Esophagus (tissue), 2 donors: Measurements from ENCODE around the gene ARHGEF38. TPM values are rescaled to one million over a fixed set of nuclear protein-coding genes. Genes with fewer than 3 reads are reported as not detected.

ENCODE experiments used
- H3K27ac ChIP-seq, 2 donors: one replicate each; pipeline ENCODE4 v1.5.1; 2013; ENCODE audit warnings: low read depth in 2 of 2, mild to moderate bottlenecking in 2 of 2, inconsistent platforms in 1 of 2, low read length in 1 of 2, moderate library complexity in 1 of 2
- H3K27me3 ChIP-seq, 2 donors: one replicate each; pipeline ENCODE4 v1.6.1; 2013; ENCODE audit warnings: low read length in 2 of 2, control low read depth in 1 of 2, mild to moderate bottlenecking in 1 of 2; ENCODE audit not compliant: insufficient read depth in 2 of 2, control insufficient read depth in 1 of 2
- H3K36me3 ChIP-seq, 2 donors: one replicate each; pipeline ENCODE4 v1.6.1; 2013; ENCODE audit warnings: low read length in 1 of 2; ENCODE audit not compliant: control insufficient read depth in 2 of 2, insufficient read depth in 2 of 2
- H3K4me1 ChIP-seq, 2 donors: one replicate each; pipeline ENCODE4 v1.6.1; 2013; ENCODE audit warnings: low read length in 1 of 2; ENCODE audit not compliant: control insufficient read depth in 2 of 2, insufficient read depth in 2 of 2
- H3K4me3 ChIP-seq, 2 donors: one replicate each; pipeline ENCODE4 v1.5.1; 2013; ENCODE audit warnings: low read length in 2 of 2, mild to moderate bottlenecking in 2 of 2, low read depth in 1 of 2, moderate library complexity in 1 of 2
- H3K9me3 ChIP-seq, 2 donors: one replicate each; pipeline ENCODE4 v1.6.1; 2013; ENCODE audit warnings: mild to moderate bottlenecking in 2 of 2, low read depth in 1 of 2, low read length in 1 of 2, moderate library complexity in 1 of 2; ENCODE audit not compliant: control insufficient read depth in 2 of 2, insufficient read depth in 1 of 2
- WGBS, 2 donors: extraction: QIAGEN DNeasy Blood & Tissue Kit; methylation state at CpG; one replicate each; pipeline ENCODE4 v1.1.7; 2013; 5-methylcytosine and 5-hydroxymethylcytosine counted together
- polyA plus RNA-seq, 2 donors: library from polyadenylated mRNA; stranded (reverse); fragments of 200-250 nt; gene quantifications; one replicate each; pipeline ENCODE4 v1.2.3, GENCODE V29; 2013
- donor health status: healthy with polysubstance abuse.
- donor health status: Bipolar disorder and iron deficiency.

Gene ARHGEF38
- polyA plus RNA-seq, 2 donors: 0.06 to 0.07 TPM

DNA sequence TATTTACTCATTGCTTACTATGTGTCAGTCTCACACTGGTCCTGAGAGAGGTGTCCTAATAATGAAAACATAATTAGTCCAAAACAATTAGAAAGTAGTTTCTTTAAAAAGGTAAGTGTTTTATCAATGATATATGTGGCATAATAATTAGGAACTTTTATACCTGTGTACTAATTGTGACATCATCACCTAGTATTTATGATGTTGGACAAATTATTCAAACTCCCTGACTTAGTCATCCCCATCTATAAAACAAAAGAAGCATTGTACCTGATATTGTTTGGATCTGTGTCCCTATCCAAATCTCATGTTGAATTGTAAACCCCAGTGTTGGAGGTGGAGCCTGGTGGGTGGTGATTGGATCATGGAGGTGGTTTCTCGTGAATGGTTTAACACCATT is 15.8 kb upstream of the ARHGEF38 start:
- no peaks in the 10 kb centered on the region for H3K27me3 ChIP-seq
- no peaks in the 10 kb centered on the region for H3K4me1 ChIP-seq
- no peaks in the 10 kb centered on the region for H3K36me3 ChIP-seq
- H3K27ac ChIP-seq: no peak overlapping the region
- H3K9me3 ChIP-seq: no peaks in the 10 kb centered on the region
- 84 to 96% methylated on average over 1 of the region's 1 CpG for WGBS, 2 donors
- H3K4me3 ChIP-seq: no peak overlapping the region

DNA sequence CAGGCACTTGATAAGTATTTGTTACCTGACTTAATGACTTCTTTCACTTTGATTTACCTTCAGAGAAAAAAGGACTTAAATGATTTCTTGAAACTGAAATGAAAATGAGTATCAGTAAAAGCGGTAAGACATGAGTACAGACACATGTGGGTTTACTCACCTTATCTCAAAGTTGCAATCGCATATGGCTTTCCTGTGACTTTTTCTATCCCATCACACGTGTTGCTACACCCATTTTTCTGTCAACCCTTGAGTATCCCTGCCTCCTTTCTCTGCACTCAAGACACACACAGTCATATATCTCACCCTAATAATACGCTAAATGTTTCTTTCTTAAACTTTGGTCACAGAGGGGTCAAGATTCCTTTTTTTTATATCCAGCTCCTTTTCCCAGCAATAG is 11.0 kb upstream of the ARHGEF38 start:
- no peaks in the 10 kb centered on the region for H3K36me3 ChIP-seq
- H3K27ac ChIP-seq: no peak overlapping the region
- no peak overlapping the region for H3K4me3 ChIP-seq
- no peaks in the 10 kb centered on the region for H3K4me1 ChIP-seq
- 59 to 73% methylated on average over 4 of the region's 4 CpGs for WGBS, 2 donors
- no peaks in the 10 kb centered on the region for H3K9me3 ChIP-seq
- H3K27me3 ChIP-seq: no peaks in the 10 kb centered on the region

DNA sequence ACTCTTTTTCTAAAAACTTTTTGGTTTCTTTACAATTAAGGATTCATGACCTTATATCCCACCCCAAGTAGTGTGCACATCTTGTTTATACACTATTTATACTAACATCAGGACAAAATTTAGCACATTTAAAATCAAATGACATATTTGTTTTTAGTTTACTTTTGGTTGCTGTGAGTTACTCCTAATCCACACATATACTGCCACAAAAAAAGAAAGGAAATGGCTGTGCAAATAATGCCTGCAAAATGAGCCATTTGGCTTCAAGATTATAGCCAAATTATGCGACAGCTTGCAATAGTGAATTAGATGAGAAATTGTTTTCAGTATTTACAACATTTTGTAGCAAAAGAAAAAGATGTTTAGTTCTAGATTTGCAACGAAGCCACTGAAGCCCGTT is 10.4 kb upstream of the ARHGEF38 start:
- Histone ChIP-seq H3K36me3 (no peaks in the 10 kb centered on the region), H3K9me3 (no peaks in the 10 kb centered on the region), H3K4me1 (no peaks in the 10 kb centered on the region), H3K27ac (no peak overlapping the region), H3K27me3 (no peaks in the 10 kb centered on the region), H3K4me3 (no peak overlapping the region)
- WGBS, 2 donors: 36 to 52% methylated on average over 3 of the region's 3 CpGs

DNA sequence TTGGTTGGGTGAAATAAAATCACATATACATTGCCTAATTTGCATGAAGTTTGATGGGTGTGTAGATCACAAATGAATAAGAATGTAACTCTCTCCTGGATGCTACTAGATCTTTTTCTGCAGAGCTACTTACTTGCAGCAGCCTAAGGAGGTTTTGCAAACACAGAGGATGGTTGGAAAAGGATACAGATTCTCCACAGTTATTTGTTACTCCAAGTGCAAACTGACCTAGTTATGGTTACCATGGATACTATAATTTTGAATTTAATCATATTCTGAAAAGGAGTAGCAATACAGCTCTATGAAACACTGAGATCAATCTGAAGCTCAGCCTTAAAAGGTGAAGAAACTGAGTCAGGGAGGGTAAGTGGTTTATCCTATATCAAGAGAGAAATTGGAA is 9.1 kb upstream of the ARHGEF38 start:
- Histone ChIP-seq H3K9me3 (no peaks in the 10 kb centered on the region), H3K27ac (no peak overlapping the region), H3K4me3 (no peak overlapping the region), H3K27me3 (no peaks in the 10 kb centered on the region), H3K36me3 (no peaks in the 10 kb centered on the region), H3K4me1 (no peaks in the 10 kb centered on the region)

DNA sequence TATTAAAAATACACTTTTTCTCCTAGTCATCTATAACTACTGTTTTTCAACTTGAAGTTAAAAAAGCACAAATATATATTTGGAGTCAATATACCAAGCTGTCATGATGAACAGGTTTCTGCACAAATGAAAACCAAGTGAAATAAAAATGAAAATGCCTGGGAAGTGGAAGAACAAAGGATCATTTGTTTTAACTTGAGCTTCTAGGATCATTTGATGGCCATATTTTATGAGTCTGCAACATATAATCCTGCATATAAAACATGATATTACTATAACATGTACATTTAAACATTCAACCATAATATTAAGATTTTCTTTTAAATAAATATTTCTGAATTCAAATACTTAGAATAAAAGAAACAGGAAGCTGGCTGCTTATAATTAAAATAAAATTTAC is 8.5 kb upstream of the ARHGEF38 start:
- Histone ChIP-seq H3K27ac (no peak overlapping the region), H3K9me3 (no peaks in the 10 kb centered on the region), H3K27me3 (no peaks in the 10 kb centered on the region), H3K36me3 (no peaks in the 10 kb centered on the region), H3K4me3 (no peak overlapping the region), H3K4me1 (no peaks in the 10 kb centered on the region)

DNA sequence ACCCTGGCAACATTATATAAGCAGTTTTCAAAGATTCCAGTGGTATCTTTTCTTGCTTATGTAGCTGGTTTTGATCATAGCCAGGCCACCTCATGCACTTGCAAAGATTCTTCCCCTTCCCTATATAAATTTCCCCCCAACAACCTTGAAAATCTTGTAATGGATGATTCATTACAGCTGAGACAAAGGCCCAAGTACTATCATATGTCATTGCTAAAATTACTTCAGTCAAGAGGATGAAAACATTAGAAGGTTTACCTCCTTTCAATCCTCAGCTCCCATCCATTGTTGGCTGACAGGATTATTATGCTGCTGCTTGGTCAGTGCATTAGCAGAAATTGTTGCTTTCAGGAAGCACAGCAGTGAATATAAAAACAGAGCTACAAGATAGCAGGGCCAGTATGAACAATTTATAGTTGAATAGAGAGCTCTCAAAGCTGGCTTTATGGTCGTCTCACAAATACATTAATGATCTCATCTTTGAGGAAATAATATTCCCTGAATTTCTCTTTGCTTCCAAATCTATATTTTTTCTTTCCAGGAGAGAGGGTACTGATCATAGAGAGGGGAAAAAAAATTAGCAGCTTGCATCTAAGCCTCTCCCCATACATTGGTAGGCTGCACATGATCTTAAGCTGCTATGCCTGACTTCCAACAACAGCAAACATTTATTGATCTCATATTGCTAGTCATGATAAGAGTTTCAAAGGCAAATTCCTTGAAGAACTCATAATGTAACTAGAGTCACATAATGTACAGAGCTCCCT is 7.7 kb upstream of the ARHGEF38 start:
- H3K27ac ChIP-seq: no peak overlapping the region
- H3K4me3 ChIP-seq: no peak overlapping the region
- no peaks in the 10 kb centered on the region for H3K9me3 ChIP-seq
- WGBS, 2 donors: 41 to 54% methylated on average over 1 of the region's 1 CpG
- no peaks in the 10 kb centered on the region for H3K36me3 ChIP-seq
- no peaks in the 10 kb centered on the region for H3K27me3 ChIP-seq
- H3K4me1 ChIP-seq: no peaks in the 10 kb centered on the region

DNA sequence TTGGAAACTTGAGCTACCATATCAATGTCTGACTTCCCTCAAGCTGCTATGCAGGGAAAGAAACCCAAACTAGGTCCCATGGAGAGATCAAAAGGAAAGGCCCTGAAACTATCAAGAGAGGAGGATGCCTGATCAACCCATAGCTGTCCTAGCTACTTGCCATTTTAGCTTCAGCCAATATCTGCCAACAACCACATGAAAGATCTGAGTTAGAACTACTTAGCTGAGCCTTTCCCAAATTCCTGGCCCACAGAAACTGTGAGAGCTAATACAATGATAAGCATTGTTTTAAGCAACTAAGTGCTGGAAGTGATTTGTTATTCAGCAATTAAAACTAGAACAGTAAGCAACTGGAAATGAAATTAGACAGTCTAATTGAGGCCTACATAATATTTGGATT is 6.3 kb upstream of the ARHGEF38 start:
- H3K4me3 ChIP-seq: no peak overlapping the region
- no peak overlapping the region for H3K27ac ChIP-seq
- H3K4me1 ChIP-seq: no peaks in the 10 kb centered on the region
- H3K9me3 ChIP-seq: no peaks in the 10 kb centered on the region
- H3K27me3 ChIP-seq: no peaks in the 10 kb centered on the region
- H3K36me3 ChIP-seq: no peaks in the 10 kb centered on the region

DNA sequence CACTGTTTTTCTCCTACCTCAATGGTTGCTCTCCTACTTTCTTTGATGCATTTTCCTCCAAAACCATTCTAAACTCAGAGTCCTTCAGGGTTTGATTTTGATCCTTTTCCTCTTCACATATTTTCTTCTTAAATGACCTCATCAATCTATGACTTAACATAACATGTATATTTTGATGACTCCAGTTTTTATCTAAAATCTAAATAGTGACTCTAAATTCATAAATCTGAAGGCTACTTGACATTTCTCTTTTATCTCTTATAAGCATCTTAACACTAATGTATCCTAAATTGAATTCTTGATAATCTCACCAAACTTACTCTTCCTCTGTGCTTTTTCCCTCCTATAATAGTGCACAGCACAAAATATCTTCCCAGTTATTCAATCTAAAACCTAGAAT is 4.7 kb upstream of the ARHGEF38 start:
- H3K4me3 ChIP-seq: no peak overlapping the region
- H3K4me1 ChIP-seq: peaks cover 3 to 4% of the 10 kb centered on the region in 2 donors
- H3K36me3 ChIP-seq: no peaks in the 10 kb centered on the region
- no peaks in the 10 kb centered on the region for H3K9me3 ChIP-seq
- no peak overlapping the region for H3K27ac ChIP-seq
- no peaks in the 10 kb centered on the region for H3K27me3 ChIP-seq

DNA sequence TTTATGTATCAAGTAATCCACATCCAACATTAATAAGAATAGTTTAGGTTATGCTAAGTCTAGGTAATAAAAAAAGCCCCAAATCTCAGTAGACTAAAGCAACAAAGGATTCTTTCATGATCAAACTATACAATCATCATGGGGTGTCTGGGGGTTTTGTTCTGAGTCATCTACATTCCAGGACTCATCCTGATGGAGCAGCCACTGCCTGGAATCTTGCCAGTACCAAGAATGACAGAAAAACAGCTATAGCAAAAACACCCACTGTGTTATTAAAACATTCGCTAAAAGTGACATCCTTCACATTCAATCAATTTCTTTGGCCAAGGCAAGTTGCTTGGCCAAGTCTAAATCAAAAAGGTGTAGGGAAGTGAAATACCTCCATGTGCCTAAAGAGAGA is 3.9 kb upstream of the ARHGEF38 start:
- WGBS, 2 donors: 81 to 85% methylated on average over 1 of the region's 1 CpG
- Histone ChIP-seq H3K4me3 (no peak overlapping the region), H3K4me1 (peaks cover 3 to 4% of the 10 kb centered on the region in 2 donors), H3K27ac (no peak overlapping the region), H3K27me3 (no peaks in the 10 kb centered on the region), H3K36me3 (no peaks in the 10 kb centered on the region), H3K9me3 (no peaks in the 10 kb centered on the region)

DNA sequence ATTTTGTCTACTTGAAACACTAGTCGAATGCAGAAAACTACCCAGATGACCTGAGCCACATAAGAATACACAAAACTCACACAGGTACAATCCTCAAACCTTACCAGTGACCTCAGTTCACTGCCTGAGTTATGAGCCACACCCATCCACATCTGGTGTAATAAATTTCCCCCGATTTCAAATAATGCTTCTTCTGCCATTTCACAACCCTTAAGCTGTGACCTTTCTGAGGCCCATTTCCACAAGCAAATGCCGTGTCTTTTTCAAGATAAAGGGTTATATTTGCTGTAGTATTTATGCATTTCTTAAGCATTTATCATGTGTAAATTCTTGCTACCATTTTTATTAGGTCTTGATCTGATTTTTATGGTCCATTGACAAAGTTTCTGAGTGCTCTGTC is 1.8 kb upstream of the ARHGEF38 start:
- no peaks in the 10 kb centered on the region for H3K9me3 ChIP-seq
- no peaks in the 10 kb centered on the region for H3K27me3 ChIP-seq
- peaks cover 3 to 4% of the 10 kb centered on the region in 2 donors for H3K4me1 ChIP-seq
- no peak overlapping the region for H3K4me3 ChIP-seq
- WGBS, 2 donors: 63 to 74% methylated on average over 3 of the region's 3 CpGs
- no peak overlapping the region for H3K27ac ChIP-seq
- H3K36me3 ChIP-seq: no peaks in the 10 kb centered on the region
